Transverse colon (tissue), 4 donors: ENCODE data around the gene MPHOSPH9. TPM values are rescaled to one million over a fixed set of nuclear protein-coding genes. Genes with fewer than 3 reads are reported as not detected.

Experiments
- DNase-seq: peaks from one replicate; pipeline ENCODE4 v3.0.0-alpha.2; 2019
- H3K27ac ChIP-seq, 4 donors: fragments of 200-600 bp; sonication (generic); 2 replicates each; pipeline ENCODE4 v1.5.1; 2016 to 2018; ENCODE audit warnings: inconsistent platforms in 4 of 4
- H3K27me3 ChIP-seq: fragments of 200-600 bp; sonication (generic); 2 replicates; pipeline ENCODE4 v1.5.1; 2017; ENCODE audit warnings: inconsistent platforms
- H3K36me3 ChIP-seq, 4 donors: fragments of 200-600 bp; sonication (generic); 2 replicates each; pipeline ENCODE4 v1.5.1; 2017 to 2019; ENCODE audit warnings: inconsistent platforms in 4 of 4
- H3K4me1 ChIP-seq, 4 donors: fragments of 200-600 bp; sonication (generic); 2 replicates each; pipeline ENCODE4 v1.5.1; 2017 to 2020; ENCODE audit warnings: inconsistent platforms in 4 of 4
- H3K4me3 ChIP-seq, 4 donors: fragments of 200-600 bp; sonication (generic); 1 replicate in 1 of 4; 2 replicates in 3 of 4; pipeline versions ENCODE4 v1.5.1 to v1.6.1; 2017 to 2019; ENCODE audit warnings: inconsistent platforms in 4 of 4
- H3K9me3 ChIP-seq, 2 donors: fragments of 200-600 bp; sonication (generic); 2 replicates each; pipeline ENCODE4 v1.5.1; 2017 to 2019; ENCODE audit warnings: inconsistent platforms in 2 of 2
- CTCF ChIP-seq, 5 experiments: fragments of 200-600 bp in 3 of 5; fragments of 450-650 bp in 2 of 5; sonication (generic) in 3 of 5; IDR thresholded peaks; 1 replicate in 2 of 5; 2 replicates in 3 of 5; pipeline ENCODE4 v1.5.1; 2016 to 2017; ENCODE audit warnings: antibody characterized with exemption in 5 of 5, inconsistent platforms in 3 of 5, mild to moderate bottlenecking in 2 of 5, moderate library complexity in 1 of 5
- EP300 ChIP-seq: sonication (generic); formaldehyde crosslinking; IDR thresholded peaks from one replicate; pipeline ENCODE4 v1.6.1; 2017; ENCODE audit warnings: antibody characterized with exemption, low read depth
- POLR2A ChIP-seq: fragments of 450-650 bp; IDR thresholded peaks from one replicate; pipeline ENCODE4 v1.6.1; 2016; ENCODE audit warnings: antibody characterized with exemption, mild to moderate bottlenecking, moderate library complexity
- POLR2AphosphoS5 ChIP-seq, 3 donors: sonication (generic); formaldehyde crosslinking; IDR thresholded peaks; one replicate each; pipeline ENCODE4 v1.6.1; 2016; ENCODE audit warnings: antibody characterized with exemption in 3 of 3
- WGBS, 2 donors: methylation state at CpG; one replicate each; pipeline ENCODE4 v1.1.5; 2018; ENCODE audit warnings: low coverage in 1 of 2; 5-methylcytosine and 5-hydroxymethylcytosine counted together
- in situ Hi-C, 4 donors: fragments of 200-750 bp; cut with MboI; loops; one replicate each; pipeline versions ENCODE4 v1.15.0 to v1.15.1; 2017; ENCODE audit warnings: low sequenced_read_pairs in 3 of 4, low pct_ligation_motif_present in 1 of 4, low pct_unique_long_range_greater_than_20kb in 1 of 4
- intact Hi-C: fragments of 100-400 bp; cut with DNase I; formaldehyde crosslinking; loops from one replicate; pipeline ENCODE4 v1.15.1; 2023; ENCODE audit warnings: low total_unique reads
- small RNA-seq, 4 donors: library from RNA; depleted of rRNA; stranded (forward); fragments of <200 nt; gene quantifications; one replicate each; pipeline ENCODE3, GENCODE V24; 2016
- total RNA-seq, 4 donors: library from RNA; depleted of rRNA; stranded (reverse); fragments of >200 nt; gene quantifications; one replicate each; pipeline ENCODE4 v1.1.0, GENCODE V29; 2016

MPHOSPH9 gene
- total RNA-seq, 4 donors from 2014 or later: 15.6 to 90.9 (median 40.7) TPM

- 40 to 68% methylated on average over 1 to 9 of the region's 9 CpGs for WGBS, 2 donors
- no peak for TF ChIP-seq POLR2A
- TF ChIP-seq POLR2AphosphoS5 (IDR thresholded peaks at IDR 0.05): no peak
- no peak for TF ChIP-seq EP300
- TF ChIP-seq CTCF (IDR thresholded peaks at IDR 0.05): no peak
- Histone ChIP-seq H3K27me3 (no peaks in the 10 kb centered on the region), H3K36me3 (no peaks in the 10 kb centered on the region), H3K4me1 (peaks cover 0 to 21% (median 10%) of the 10 kb centered on the region in 4 donors), H3K9me3 (no peaks in the 10 kb centered on the region), H3K4me3 (no peak overlapping the region), H3K27ac (peak overlapping the region in 3 of 4 donors; percentile 20 to 41 (median 30))
- peak; percentile 30 for DNase-seq
- intact Hi-C loops: no loop called here
- in situ Hi-C loops: no loop called here
Measured at GRCh38 chr12:123106640-123107359, 126.1 kb downstream of the MPHOSPH9 start.

- Histone ChIP-seq H3K36me3 (no peaks in the 10 kb centered on the region), H3K4me1 (peaks cover 0 to 20% (median 10%) of the 10 kb centered on the region in 4 donors), H3K27me3 (no peaks in the 10 kb centered on the region), H3K27ac (no peak overlapping the region), H3K9me3 (no peaks in the 10 kb centered on the region), H3K4me3 (no peak overlapping the region)
- DNase-seq: no peak
- intact Hi-C loops: no loop called here
- 83 to 90% methylated on average over 5 to 14 of the region's 14 CpGs for WGBS, 2 donors
- in situ Hi-C loops: no loop called here
- TF ChIP-seq POLR2A: no peak
- no peak for TF ChIP-seq EP300
- no peak for TF ChIP-seq POLR2AphosphoS5 (IDR thresholded peaks at IDR 0.05)
- no peak for TF ChIP-seq CTCF (IDR thresholded peaks at IDR 0.05)
Measured at GRCh38 chr12:123105211-123105826, 127.6 kb downstream of the MPHOSPH9 start.

GRCh38 chr12:123104809-123105208 lies 128.1 kb downstream of the MPHOSPH9 start:
- no peak overlapping the region for H3K4me3 ChIP-seq
- in situ Hi-C loops (no loop called here), intact Hi-C loops (no loop called here)
- H3K4me1 ChIP-seq: peaks cover 0 to 20% (median 10%) of the 10 kb centered on the region in 4 donors
- no peak for DNase-seq
- H3K27me3 ChIP-seq: no peaks in the 10 kb centered on the region
- no peaks in the 10 kb centered on the region for H3K9me3 ChIP-seq
- WGBS, 2 donors: 85 to 90% methylated on average over 2 to 4 of the region's 4 CpGs
- no peaks in the 10 kb centered on the region for H3K36me3 ChIP-seq
- H3K27ac ChIP-seq: no peak overlapping the region
- TF ChIP-seq EP300 (no peak), POLR2AphosphoS5 (IDR thresholded peaks at IDR 0.05) (no peak), CTCF (IDR thresholded peaks at IDR 0.05) (no peak), POLR2A (no peak)

Small RNA genes lying within 50 kb of the gene (small RNA-seq; reads per million reads assigned to genes)
- 0 to 0.28 (median 0.23) reads per million in 4 donors for gene RNA5SP375

Other genes with a start within 250 kb of the MPHOSPH9 start
- 10 to 100 TPM; 10.5 to 19.8 (median 14.3) TPM for gene PITPNM2, start 82.1 kb downstream of the MPHOSPH9 start, total RNA-seq
- 10 to 100 TPM in 2 of 4 donors, 1 to 10 TPM in 2; 3.6 to 19.2 (median 9.7) TPM for gene MTRFR, start 295 bp upstream of the MPHOSPH9 start, total RNA-seq
- 10 to 100 TPM; 14.2 to 60.5 (median 45.6) TPM for gene CDK2AP1, start 38.7 kb upstream of the MPHOSPH9 start, total RNA-seq
- gene SBNO1, start 131.7 kb upstream of the MPHOSPH9 start, total RNA-seq: 10 to 100 TPM; 14.6 to 26.9 (median 23.8) TPM
- 10 to 100 TPM; 32.9 to 43.8 (median 34.4) TPM for gene KMT5A, start 151.0 kb upstream of the MPHOSPH9 start, total RNA-seq
- gene RILPL2, start 203.5 kb upstream of the MPHOSPH9 start, total RNA-seq: 1 to 10 TPM in 3 of 4 donors, under 1 TPM in 1; 0.60 to 2.7 (median 1.4) TPM
- 10 to 100 TPM in 3 of 4 donors, 1 to 10 TPM in 1; 8.6 to 30.0 (median 25.7) TPM for gene SNRNP35, start 225.0 kb upstream of the MPHOSPH9 start, total RNA-seq